Left cardiac atrium (tissue), 4 donors: Measurements from ENCODE around the gene ZIM2. TPM values are rescaled to one million over a fixed set of nuclear protein-coding genes. Genes with fewer than 3 reads are reported as not detected.

Experiments
- ATAC-seq, 2 donors: fragments of 200-7000 bp; cut with Tn5 transposase; one replicate each; pipeline ENCODE4 v1.9.1; 2020; ENCODE audit warnings: mild to moderate bottlenecking in 2 of 2, moderate library complexity in 2 of 2
- DNase-seq: peaks from one replicate; pipeline ENCODE4 v3.0.0-alpha.2; 2020
- intact Hi-C, 2 donors: fragments of 100-400 bp; cut with DNase I; formaldehyde crosslinking; loops; one replicate each; pipeline versions ENCODE4 v1.14.1 to v1.15.1; 2022 to 2023
- total RNA-seq, 2 donors: library from RNA; stranded (reverse); fragmentation: NEBNext Ultra II Directional; extraction: Animal tissue kit (Norgen Biotek cat#: 25700); gene quantifications; one replicate each; pipeline ENCODE4 v1.2.1, GENCODE V29; 2021
- donor health status: DM: no; HTN: yes; CAD: no.
- donor health status: DM: no; HTN: yes; CAD: no; lungs with severe emphysema.
- donor health status: DM: yes; HTN: yes; CAD: no.
- donor health status: Dilated cardiomyopathy.

Gene ZIM2
- total RNA-seq, 2 donors from 2014 or later, result not detected

GRCh38 chr19:56841193-56841543, 642 bp upstream of the ZIM2 start:
- DNase-seq, result no peak
- intact Hi-C loops, result no loop called here

GRCh38 chr19:56839652-56840450, 675 bp downstream of the ZIM2 start:
- DNase-seq (peak; percentile 97), ATAC-seq (peak; percentile 58 to 70)
- intact Hi-C loops, result no loop called here

More at GRCh38 chr19:56841193-56841543, 642 bp upstream of the ZIM2 start:
- ATAC-seq, result no peak

- intact Hi-C loops, result no loop called here
- ATAC-seq (peak; percentile 59 to 67), DNase-seq (peak; percentile 98)
Observed at GRCh38 chr19:56838909-56839651, 1.4 kb downstream of the ZIM2 start.

DNA sequence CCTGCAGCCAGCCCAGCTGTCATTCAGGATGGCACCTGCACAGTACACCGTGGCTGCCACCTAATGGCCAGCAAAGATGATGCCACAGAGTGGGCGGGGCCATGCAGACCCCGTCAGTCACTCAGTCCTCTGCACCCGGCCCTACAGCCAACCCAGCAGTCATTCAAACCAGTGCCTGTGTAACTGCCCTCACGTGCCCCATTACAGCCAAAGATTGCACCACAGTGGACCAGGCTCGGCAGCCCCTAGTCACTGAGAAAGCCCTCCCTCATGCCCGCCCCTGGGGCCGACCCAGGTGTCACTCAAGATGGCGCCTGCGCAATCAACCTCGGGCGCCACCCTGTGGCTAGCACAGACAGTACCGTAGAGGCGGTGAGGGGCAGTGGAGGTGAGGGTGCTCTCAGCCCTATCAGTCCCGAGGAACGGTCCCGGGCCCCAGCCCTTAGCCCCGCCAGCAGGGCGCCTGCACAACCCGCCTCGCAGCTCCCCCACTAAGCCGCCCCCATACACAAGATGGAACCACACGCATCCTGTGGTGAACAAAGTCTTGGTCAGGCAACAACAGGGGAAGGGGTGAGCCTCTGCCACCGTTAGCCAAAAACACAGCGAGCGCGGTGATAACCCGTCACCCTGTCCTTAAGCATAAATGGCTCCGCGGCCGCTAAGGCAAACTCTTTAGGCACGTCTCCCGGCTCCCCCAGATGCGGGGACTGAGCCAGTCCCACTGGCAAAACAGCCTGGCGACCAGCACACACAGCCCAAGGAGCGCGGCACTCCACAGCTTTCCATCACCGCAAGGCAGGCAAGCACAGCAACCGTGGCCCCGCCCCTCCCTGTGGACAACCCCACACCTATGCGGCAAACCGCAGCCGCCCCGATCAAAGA, 2.3 kb downstream of the ZIM2 start:
- DNase-seq (peak; percentile 80), ATAC-seq (peak; percentile 31 to 73)
- intact Hi-C loops, result no loop called here

- ATAC-seq (peak; percentile 38 to 51), DNase-seq (peak; percentile 86)
- intact Hi-C loops, result no loop called here
Observed at GRCh38 chr19:56837492-56838023, 3.0 kb downstream of the ZIM2 start.

GRCh38 chr19:56837004-56837403, 3.5 kb downstream of the ZIM2 start:
- ATAC-seq (no peak), DNase-seq (peak; percentile 32)
- intact Hi-C loops, result no loop called here

DNA sequence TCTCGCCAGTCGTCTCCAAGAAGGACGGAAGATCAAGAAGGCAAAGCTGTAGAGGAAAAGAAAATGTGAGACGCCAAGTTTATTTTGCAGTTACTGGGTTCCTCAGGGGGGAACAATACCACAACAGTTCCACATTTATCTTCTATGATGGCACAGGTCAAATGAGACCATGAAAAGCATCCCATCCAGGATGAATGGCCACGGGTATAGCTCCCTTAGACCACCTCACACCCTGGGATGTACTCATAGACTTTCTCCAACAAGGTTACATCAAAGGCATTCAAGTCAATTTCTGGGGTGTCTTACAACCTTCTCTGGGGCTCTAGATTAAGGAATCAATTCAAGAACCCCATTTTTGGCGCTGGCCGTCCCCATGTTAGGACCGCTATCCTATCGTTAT, 4.5 kb downstream of the ZIM2 start:
- ATAC-seq (no peak), DNase-seq (no peak)
- intact Hi-C loops, result no loop called here

DNA sequence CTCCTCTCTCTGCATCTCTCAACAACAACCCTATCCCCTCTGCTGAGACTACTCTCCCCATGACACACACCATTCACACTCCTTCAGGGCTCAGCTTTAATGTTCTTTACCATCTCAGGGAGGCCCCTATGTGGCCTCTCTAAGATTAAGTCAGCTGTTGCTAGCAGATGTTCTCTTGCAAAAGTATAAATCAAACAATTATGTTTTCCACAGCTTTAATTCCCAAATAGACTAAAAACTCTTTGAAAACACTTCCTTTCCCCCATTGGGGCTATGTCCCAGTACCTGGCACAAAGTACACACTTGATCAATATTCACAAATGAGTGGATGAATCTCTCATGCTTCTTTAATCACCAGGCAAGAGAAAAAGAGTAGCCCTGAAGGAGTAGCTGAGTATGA, 5.1 kb downstream of the ZIM2 start:
- ATAC-seq, result no peak
- no peak for DNase-seq
- intact Hi-C loops, result no loop called here

DNA sequence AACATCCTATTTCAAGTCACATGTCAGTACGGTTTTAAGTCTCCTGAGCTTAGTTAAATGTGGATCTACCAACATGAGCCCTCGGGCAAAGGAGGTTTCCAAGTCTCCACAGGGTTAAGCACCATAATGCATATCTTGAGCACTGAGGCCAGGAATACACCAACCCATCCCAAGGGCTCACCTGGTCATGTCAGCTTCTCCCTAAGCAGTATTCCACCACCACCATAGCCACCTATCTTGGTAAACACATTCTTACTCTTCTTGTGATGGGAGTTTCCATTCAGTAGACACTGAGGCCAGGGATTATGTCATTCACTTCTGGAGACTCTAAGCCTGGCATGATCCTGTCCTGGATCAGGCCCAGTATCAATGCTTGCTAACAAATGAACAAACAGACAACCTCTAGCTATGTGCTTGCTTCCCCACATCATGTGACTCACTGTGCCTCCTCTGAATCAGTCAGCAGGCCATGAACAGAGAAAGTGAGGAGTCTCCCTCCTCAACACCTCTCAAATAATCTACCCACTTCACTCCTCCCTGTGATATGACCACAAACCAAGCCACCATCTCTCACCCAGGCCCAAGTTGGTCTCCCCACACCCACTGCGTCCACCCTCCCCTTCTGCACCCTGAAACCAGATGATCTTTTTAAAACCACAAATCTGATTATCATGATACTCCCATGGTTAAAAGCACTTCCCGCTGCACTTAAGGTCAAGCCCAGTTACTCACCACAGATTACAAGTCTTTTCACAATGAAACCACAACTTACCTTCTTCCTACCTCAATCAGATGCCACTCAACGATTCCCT, 5.8 kb downstream of the ZIM2 start:
- no peak for DNase-seq
- no peak for ATAC-seq
- intact Hi-C loops, result no loop called here

GRCh38 chr19:56832352-56832928, 8.1 kb downstream of the ZIM2 start:
- no peak for ATAC-seq
- DNase-seq, result no peak
- intact Hi-C loops, result no loop called here

GRCh38 chr19:56831255-56831654, 9.3 kb downstream of the ZIM2 start:
- ATAC-seq, result no peak
- DNase-seq, result no peak
- intact Hi-C loops, result no loop called here

- intact Hi-C loops, result no loop called here
- DNase-seq (no peak), ATAC-seq (no peak)
Observed at GRCh38 chr19:56829596-56829995, 10.9 kb downstream of the ZIM2 start.

DNA sequence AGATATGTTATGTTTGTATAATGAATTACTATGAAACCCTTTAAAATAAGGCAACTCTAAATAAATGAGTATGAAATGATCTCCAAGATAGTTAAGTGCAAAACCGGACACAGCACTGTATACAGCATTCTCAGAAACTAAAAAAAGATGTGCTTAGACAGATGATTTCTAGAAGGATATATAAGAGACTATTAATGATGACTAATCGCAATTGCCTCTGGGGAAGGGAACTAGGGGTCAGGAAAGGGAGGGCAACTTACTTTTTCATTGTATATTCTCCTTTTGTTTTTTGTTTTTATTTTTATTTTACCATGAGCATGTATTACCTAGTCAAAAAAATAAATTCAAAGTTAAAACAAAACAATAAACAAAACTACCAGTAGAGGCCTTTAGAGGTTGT, 12.8 kb downstream of the ZIM2 start:
- intact Hi-C loops, result no loop called here
- no peak for DNase-seq
- ATAC-seq, result no peak

DNA sequence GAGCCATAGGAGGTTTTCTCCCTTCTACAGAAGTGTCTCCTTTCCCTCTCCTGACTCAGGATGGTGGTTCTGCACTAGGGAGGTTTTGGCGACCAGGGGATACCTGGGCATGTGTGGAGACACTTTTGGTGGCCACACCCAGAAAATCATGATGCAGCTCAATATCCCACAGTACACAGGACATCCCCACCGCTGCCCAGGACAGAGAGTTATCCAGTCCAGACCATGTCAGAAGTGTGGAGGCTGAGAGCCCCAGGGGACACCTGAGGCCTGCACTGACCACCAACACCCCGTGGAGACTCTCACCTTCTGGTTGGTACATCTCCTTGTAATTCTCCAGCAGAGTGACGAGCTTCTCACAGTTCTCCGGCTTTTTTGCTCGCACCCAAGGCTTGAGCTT, 16.6 kb downstream of the ZIM2 start:
- DNase-seq (no peak), ATAC-seq (no peak)
- intact Hi-C loops, result no loop called here

DNA sequence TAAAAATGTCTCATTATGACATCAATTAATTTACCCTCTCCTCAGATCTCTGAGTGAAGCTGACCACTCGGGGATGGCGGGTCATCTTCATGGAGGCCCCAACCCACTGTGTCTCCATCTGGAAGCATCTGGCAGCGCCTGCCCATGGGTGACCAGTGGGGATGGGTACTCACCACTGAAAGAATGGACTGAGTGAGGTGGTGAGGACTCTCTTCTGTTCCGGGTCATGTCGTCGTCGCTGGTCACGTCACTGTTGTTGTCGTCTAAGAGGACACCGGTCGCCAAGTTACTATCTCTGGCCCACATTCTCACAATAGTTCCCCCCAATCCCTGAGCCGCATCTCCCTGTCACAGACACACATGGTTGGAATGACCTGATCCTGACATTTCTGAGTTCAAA, 17.1 kb downstream of the ZIM2 start:
- no peak for ATAC-seq

GRCh38 chr19:56822755-56823154, 17.8 kb downstream of the ZIM2 start:
- intact Hi-C loops, result no loop called here
- no peak for ATAC-seq
- no peak for DNase-seq

More for the DNA sequence above, 17.1 kb downstream of the ZIM2 start:
- intact Hi-C loops, result no loop called here
- no peak for DNase-seq

GRCh38 chr19:56821675-56822074, 18.9 kb downstream of the ZIM2 start:
- intact Hi-C loops, result no loop called here
- DNase-seq, result no peak
- ATAC-seq, result no peak

GRCh38 chr19:56821209-56821608, 19.3 kb downstream of the ZIM2 start:
- DNase-seq, result no peak
- intact Hi-C loops, result no loop called here
- ATAC-seq, result no peak
